HCT116 (cell line): ENCODE measurements around the gene TEX264.
"Not testable (repeated sequence)": the region's sequence is repeated elsewhere in the genome, so short reads cannot be mapped to it uniquely, and the experiment has no call there.

Source experiments
- CTCF ChIP-seq, 3 experiments: fragments of 200-600 bp in 1 of 3; sonication (generic) in 1 of 3; IDR thresholded peaks in 2 of 3; conservative IDR thresholded peaks in 1 of 3; 2 replicates each; pipeline ENCODE4 v1.5.1; 2012 to 2017; ENCODE audit warnings: low read depth in 2 of 3, low read length in 2 of 3, antibody characterized with exemption in 1 of 3, borderline replicate concordance in 1 of 3, control low read depth in 1 of 3, mild to moderate bottlenecking in 1 of 3, mixed read lengths in 1 of 3, mixed run types in 1 of 3, moderate library complexity in 1 of 3; ENCODE audit not compliant: insufficient read depth in 1 of 3
- EGR1 ChIP-seq: IDR thresholded peaks from 2 replicates; pipeline ENCODE4 v1.6.1; 2012; ENCODE audit warnings: low read depth
- EZH2 ChIP-seq: fragments of 200-600 bp; sonication (generic); IDR thresholded peaks from 2 replicates; pipeline ENCODE4 v1.6.1; 2017; ENCODE audit warnings: antibody characterized with exemption, mixed run types
- SIN3A ChIP-seq: IDR thresholded peaks from 2 replicates; pipeline ENCODE4 v1.6.1; 2012; ENCODE audit warnings: low read depth
- YY1 ChIP-seq: IDR thresholded peaks from 2 replicates; pipeline ENCODE4 v1.6.1; 2011; ENCODE audit warnings: low read length, low read depth, moderate library complexity, mild to moderate bottlenecking; ENCODE audit not compliant: insufficient replicate concordance; ENCODE audit errors: extremely low read depth
- TF ChIP-seq, protein P1 (sequence below): IDR thresholded peaks from 2 replicates; pipeline ENCODE4 v1.6.1; 2011; ENCODE audit warnings: mild to moderate bottlenecking, low read length, moderate library complexity; ENCODE audit not compliant: insufficient replicate concordance; ENCODE audit errors: extremely low read depth
- TF ChIP-seq, protein P2 (sequence below): IDR thresholded peaks from 2 replicates; pipeline ENCODE4 v1.6.1; 2012

GRCh38 chr3:51652103-51652502 is 18.9 kb upstream of the TEX264 start:
- TF ChIP-seq EGR1; CTCF (IDR thresholded peaks at IDR 0.05 in 2 of 3, conservative IDR thresholded peaks at IDR 0.05 in 1 of 3; ENCODE audit: borderline replicate concordance in 1 of 3, insufficient read depth in 1 of 3, low read depth in 2 of 3, low read length in 2 of 3); SIN3A; EZH2; YY1: not testable (repeated sequence)
- TF ChIP-seq, protein P1, sequence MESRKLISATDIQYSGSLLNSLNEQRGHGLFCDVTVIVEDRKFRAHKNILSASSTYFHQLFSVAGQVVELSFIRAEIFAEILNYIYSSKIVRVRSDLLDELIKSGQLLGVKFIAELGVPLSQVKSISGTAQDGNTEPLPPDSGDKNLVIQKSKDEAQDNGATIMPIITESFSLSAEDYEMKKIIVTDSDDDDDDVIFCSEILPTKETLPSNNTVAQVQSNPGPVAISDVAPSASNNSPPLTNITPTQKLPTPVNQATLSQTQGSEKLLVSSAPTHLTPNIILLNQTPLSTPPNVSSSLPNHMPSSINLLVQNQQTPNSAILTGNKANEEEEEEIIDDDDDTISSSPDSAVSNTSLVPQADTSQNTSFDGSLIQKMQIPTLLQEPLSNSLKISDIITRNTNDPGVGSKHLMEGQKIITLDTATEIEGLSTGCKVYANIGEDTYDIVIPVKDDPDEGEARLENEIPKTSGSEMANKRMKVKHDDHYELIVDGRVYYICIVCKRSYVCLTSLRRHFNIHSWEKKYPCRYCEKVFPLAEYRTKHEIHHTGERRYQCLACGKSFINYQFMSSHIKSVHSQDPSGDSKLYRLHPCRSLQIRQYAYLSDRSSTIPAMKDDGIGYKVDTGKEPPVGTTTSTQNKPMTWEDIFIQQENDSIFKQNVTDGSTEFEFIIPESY = not testable (repeated sequence)
- TF ChIP-seq, protein P2, sequence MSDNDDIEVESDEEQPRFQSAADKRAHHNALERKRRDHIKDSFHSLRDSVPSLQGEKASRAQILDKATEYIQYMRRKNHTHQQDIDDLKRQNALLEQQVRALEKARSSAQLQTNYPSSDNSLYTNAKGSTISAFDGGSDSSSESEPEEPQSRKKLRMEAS = not testable (repeated sequence)
